Tongue (tissue), 3 donors: ENCODE measurements around the gene MYH11. TPM values are rescaled to one million over a fixed set of nuclear protein-coding genes. Genes with fewer than 3 reads are reported as not detected.
"Not testable (repeated sequence)": the region's sequence is repeated elsewhere in the genome, so short reads cannot be mapped to it uniquely, and the experiment has no call there.

Experiments
- DNase-seq: peaks from one replicate; pipeline ENCODE4 v3.0.0-alpha.2; 2015
- small RNA-seq: library from RNA; depleted of rRNA; stranded (forward); fragments of <200 nt; gene quantifications from one replicate; pipeline ENCODE3, GENCODE V24; 2014; ENCODE audit warnings: low replicate concordance
- total RNA-seq: library from RNA; depleted of rRNA; stranded (reverse); fragments of >200 nt; gene quantifications from one replicate; pipeline ENCODE4 v1.2.3, GENCODE V29; 2014

MYH11 gene
- total RNA-seq, 1 donor from 2014 or later, result 33.7 TPM

DNA sequence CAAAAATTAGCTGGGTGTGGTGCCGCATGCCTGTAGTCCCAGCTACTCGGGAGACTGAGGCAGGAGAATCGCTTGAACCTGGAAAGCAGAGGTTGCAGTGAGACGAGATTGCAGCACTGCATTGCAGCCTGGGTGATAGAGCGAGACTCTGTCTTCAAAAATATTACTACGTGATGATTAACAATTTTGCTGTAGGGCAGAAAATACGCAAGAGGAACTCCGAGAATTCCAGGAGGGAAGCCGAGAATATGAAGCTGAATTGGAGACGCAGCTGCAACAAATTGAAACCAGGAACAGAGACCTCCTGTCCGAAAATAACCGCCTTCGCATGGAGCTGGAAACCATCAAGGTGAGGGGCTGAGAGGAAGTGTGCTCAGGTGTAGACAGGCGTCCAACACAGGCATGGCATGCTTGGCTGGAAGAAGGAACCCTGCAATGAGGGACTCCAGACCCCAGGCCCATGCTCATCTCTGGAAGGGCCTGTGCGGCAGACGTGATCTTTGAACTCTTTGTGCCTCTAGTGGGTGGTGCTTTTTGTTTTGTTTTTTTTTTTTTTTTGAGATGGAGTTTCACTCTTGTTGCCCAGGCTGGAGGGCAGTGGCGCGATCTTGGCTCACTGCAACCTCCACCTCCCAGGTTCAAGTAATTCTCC is 189.6 kb downstream of the MYH11 start:
- DNase-seq, result no peak

DNA sequence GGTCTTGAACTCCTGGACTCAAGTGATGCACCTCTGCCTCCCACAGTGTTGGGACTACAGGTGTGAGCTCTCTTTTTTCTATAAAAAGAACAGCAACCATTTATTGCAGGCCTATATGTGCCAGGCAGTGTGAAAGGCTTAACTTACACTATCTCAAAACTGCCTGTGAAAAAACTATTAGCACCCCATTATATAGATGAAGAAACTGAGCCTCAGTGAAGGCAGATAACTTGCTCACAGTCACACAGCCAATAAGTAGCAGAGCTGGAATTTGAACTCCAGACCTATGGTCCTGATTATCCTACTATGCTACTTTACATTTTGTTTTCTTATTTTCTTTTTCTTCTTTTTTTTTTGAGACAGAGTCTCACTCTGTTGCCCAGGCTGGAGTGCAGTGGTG is 191.7 kb downstream of the MYH11 start:
- no peak for DNase-seq

DNA sequence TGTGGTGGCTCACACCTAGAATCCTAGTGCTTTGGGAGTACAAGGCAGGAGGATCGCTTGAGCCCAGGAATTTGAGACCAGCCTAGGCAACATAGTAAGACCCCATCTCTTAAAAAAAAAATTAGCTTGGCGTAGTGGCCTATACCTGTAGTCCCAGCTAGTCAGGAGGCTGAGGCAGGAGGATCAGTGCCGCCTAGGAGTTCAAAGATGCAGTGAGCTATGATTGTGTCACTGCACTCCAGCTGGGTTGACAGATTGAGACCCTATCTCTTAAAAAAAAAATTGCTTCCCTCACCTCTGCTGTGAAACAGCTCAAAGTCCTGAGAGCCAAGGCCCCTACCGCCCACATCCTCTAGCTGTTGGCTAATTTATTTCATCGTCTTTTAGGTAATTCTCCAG is 196.6 kb downstream of the MYH11 start:
- DNase-seq, result no peak

DNA sequence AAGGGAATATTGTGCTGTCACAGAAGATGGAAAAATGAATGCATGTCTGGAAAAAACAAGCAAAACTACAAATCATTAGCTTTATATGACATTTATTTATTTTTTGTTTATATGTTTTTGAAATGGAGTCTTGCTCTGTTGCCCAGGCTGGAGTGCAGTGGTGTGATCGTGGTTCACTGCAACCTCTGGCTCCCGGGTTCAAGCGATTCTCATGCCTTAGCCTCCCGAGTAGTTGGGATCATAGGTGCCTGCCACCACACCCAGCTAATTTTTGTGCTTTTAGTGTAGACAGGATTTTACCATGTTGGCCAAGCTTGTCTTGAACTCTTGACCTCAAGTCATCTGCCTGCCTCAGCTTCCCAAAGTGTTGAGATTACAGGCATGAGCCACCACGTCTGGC is 198.3 kb downstream of the MYH11 start:
- no peak for DNase-seq

DNA sequence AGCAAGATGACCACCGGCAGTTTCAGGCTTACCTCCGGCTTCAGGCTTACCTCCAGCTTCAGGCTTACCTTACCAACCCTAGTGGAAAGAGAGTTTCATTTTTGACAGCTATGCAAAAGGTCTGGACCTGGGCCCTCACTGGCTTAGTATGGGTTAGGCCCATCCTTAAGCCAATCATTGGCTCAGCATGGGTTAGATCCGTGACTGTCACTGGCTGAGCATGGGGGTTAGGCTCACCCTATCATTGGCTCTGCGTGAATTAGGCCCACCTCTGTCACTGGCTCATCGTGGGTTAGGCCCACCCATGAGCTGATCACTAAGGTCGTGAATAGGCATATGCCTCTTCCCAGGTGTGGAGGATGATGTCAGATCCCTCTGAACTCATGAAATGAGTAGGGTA is 198.7 kb downstream of the MYH11 start:
- no peak for DNase-seq

DNA sequence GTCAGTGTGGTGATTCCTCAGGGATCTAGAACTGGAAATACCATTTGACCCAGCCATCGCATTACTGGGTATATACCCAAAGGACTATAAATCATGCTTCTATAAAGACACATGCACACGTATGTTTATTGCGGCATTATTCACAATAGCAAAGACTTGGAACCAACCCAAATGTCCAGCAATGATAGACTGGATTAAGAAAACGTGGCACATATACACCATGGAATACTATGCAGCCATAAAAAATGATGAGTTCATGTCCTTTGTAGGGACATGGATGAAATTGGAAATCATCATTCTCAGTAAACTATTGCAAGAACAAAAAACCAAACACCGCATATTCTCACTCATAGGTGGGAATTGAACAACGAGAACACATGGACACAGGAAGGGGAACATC is 201.3 kb downstream of the MYH11 start:
- not testable (repeated sequence) for DNase-seq

DNA sequence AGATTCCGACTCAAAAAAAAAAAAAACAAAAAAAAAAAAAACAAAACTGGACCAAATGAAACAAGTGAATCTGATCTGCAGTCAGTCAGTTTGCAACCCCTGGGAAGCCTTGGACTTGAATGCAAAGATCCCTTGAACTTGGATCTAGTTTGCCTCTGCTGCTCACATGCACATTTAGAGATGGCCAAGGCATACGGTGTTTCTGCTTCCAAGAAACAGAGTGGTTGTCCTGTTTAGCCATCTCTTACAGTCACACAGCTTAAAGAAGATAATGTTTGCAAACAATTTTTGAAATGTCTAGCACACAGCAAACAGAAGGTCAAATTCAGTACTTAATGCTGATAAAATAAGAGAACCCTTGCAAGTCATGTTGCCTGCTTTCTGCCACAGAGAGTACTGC is 202.2 kb downstream of the MYH11 start:
- DNase-seq, result no peak

DNA sequence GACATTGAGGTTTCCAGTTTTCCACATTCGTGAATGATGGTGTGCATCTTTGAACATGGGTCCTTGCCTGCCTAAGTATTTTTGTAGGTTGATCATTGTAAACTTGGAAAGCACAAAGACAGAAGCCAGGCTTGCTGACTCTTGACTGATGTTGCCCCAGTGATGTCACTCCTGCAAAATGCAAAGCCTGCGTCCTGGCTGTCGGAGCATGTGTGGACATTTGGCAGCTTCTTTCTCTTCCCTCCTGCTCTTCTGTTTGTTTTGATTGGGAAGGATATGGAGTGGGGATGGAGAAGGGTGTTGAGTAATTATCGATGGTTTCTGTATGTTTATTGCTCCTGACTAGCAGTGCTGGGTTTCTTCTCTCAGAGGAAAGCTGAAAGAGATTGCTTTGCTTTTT is 203.6 kb downstream of the MYH11 start:
- peak; percentile 83 for DNase-seq

Small RNA genes within 50 kb of the gene (small RNA-seq; reads per million reads assigned to genes)
- gene RNU6-213P, result not detected

Other genes starting within 250 kb of the MYH11 start
- gene MARF1, start 213.9 kb downstream of the MYH11 start, total RNA-seq, result 26.9 TPM
- gene NDE1, start 206.8 kb downstream of the MYH11 start, total RNA-seq, result 36.5 TPM
- 58.2 TPM for gene CEP20, start 31.6 kb upstream of the MYH11 start, total RNA-seq
- 13.6 TPM for gene ABCC1, start 92.6 kb upstream of the MYH11 start, total RNA-seq